ENCODE data around the gene PIK3C2G. TPM values are rescaled to one million over a fixed set of nuclear protein-coding genes. Genes with fewer than 3 reads are reported as not detected.

Gene PIK3C2G
- total RNA-seq, 1 experiment from 2014 or later, result not detected

- H3K27me3 ChIP-seq (replicated peaks; ENCODE audit: insufficient read depth, low read depth, low read length, poor library complexity), result no peaks in the 10 kb centered on the region
- H3K36me3 ChIP-seq (ENCODE audit: insufficient read depth, low read length, poor library complexity, severe bottlenecking), result no peaks in the 10 kb centered on the region
- ChIA-PET CTCF (no interaction called here), POLR2A (ENCODE audit: low non-redundant PET) (no interaction called here)
- no TSS peak for BruUV-seq (replicated peaks)
- no peak overlapping the region for H3K4me3 ChIP-seq (ENCODE audit: low read depth, low read length, poor library complexity, severe bottlenecking)
- TF ChIP-seq EZH2 (IDR thresholded peaks at IDR 0.05; ENCODE audit: borderline replicate concordance, low read depth, low read length, poor library complexity, severe bottlenecking) (no peak), CTCF (conservative IDR thresholded peaks at IDR 0.05; ENCODE audit: low read depth, low read length) (no peak)
- H3K4me1 ChIP-seq (ENCODE audit: insufficient read depth, low read length, poor library complexity, severe bottlenecking), result no peaks in the 10 kb centered on the region
- no peak for DNase-seq (ENCODE audit: low spot score)
- H3K9me3 ChIP-seq (ENCODE audit: low read depth, low read length, poor library complexity, severe bottlenecking), result no peaks in the 10 kb centered on the region
- H3K27ac ChIP-seq (ENCODE audit: low read depth, low read length, poor library complexity, severe bottlenecking), result no peak overlapping the region
- intact Hi-C loops (cut with micrococcal nuclease; ENCODE audit: unreplicated experiment), result no loop called here
These were observed 61.8 kb downstream of the PIK3C2G start for GRCh38 chr12:18323159-18323558.

GRCh38 chr12:18327036-18327435 is 65.7 kb downstream of the PIK3C2G start:
- H3K27me3 ChIP-seq (replicated peaks; ENCODE audit: insufficient read depth, low read depth, low read length, poor library complexity), result no peaks in the 10 kb centered on the region
- H3K27ac ChIP-seq (ENCODE audit: low read depth, low read length, poor library complexity, severe bottlenecking), result no peak overlapping the region
- H3K9me3 ChIP-seq (ENCODE audit: low read depth, low read length, poor library complexity, severe bottlenecking), result no peaks in the 10 kb centered on the region
- no peaks in the 10 kb centered on the region for H3K36me3 ChIP-seq (ENCODE audit: insufficient read depth, low read length, poor library complexity, severe bottlenecking)
- no peak overlapping the region for H3K4me3 ChIP-seq (ENCODE audit: low read depth, low read length, poor library complexity, severe bottlenecking)
- ChIA-PET POLR2A (ENCODE audit: low non-redundant PET) (no interaction called here), CTCF (no interaction called here)
- intact Hi-C loops (cut with micrococcal nuclease; ENCODE audit: unreplicated experiment), result no loop called here
- no peak for DNase-seq (ENCODE audit: low spot score)
- no TSS peak for BruUV-seq (replicated peaks)
- TF ChIP-seq EZH2 (IDR thresholded peaks at IDR 0.05; ENCODE audit: borderline replicate concordance, low read depth, low read length, poor library complexity, severe bottlenecking), result no peak
- TF ChIP-seq CTCF (conservative IDR thresholded peaks at IDR 0.05; ENCODE audit: low read depth, low read length), result no peak
- no peaks in the 10 kb centered on the region for H3K4me1 ChIP-seq (ENCODE audit: insufficient read depth, low read length, poor library complexity, severe bottlenecking)

- Histone ChIP-seq H3K4me3 (ENCODE audit: low read depth, low read length, poor library complexity, severe bottlenecking) (no peak overlapping the region), H3K27ac (ENCODE audit: low read depth, low read length, poor library complexity, severe bottlenecking) (no peak overlapping the region), H3K4me1 (ENCODE audit: insufficient read depth, low read length, poor library complexity, severe bottlenecking) (no peaks in the 10 kb centered on the region), H3K36me3 (ENCODE audit: insufficient read depth, low read length, poor library complexity, severe bottlenecking) (no peaks in the 10 kb centered on the region), H3K9me3 (ENCODE audit: low read depth, low read length, poor library complexity, severe bottlenecking) (no peaks in the 10 kb centered on the region), H3K27me3 (replicated peaks; ENCODE audit: insufficient read depth, low read depth, low read length, poor library complexity) (no peaks in the 10 kb centered on the region)
- ChIA-PET CTCF (no interaction called here), POLR2A (ENCODE audit: low non-redundant PET) (no interaction called here)
- intact Hi-C loops (cut with micrococcal nuclease; ENCODE audit: unreplicated experiment), result no loop called here
- BruUV-seq (replicated peaks), result no TSS peak
- TF ChIP-seq CTCF (conservative IDR thresholded peaks at IDR 0.05; ENCODE audit: low read depth, low read length) (no peak), EZH2 (IDR thresholded peaks at IDR 0.05; ENCODE audit: borderline replicate concordance, low read depth, low read length, poor library complexity, severe bottlenecking) (no peak)
- no peak for DNase-seq (ENCODE audit: low spot score)
These were observed 70.9 kb downstream of the PIK3C2G start for GRCh38 chr12:18332173-18332572.

Data from A673 (cell line).